ENCODE results near the gene PDZRN3. TPM values are rescaled to one million over a fixed set of nuclear protein-coding genes. Genes with fewer than 3 reads are reported as not detected.

The PDZRN3 gene
- total RNA-seq, 1 experiment from 2014 or later = not detected

GRCh38 chr3:73653351-73653750 is 28.6 kb upstream of the PDZRN3 start:
- no TSS peak for BruUV-seq (replicated peaks)
- TF ChIP-seq POLR2AphosphoS5 (IDR thresholded peaks at IDR 0.05; ENCODE audit: low read depth, low read length) = no peak
- no peak for TF ChIP-seq SIN3A (IDR thresholded peaks at IDR 0.05; ENCODE audit: borderline replicate concordance, insufficient read depth, low read depth, low read length)
- intact Hi-C loops (cut with micrococcal nuclease; ENCODE audit: unreplicated experiment) (no loop called here), in situ Hi-C loops (cut with HindIII; ENCODE audit: low pct_unique_long_range_greater_than_20kb, low sequenced_read_pairs) (no loop called here)
- no peaks in the 10 kb centered on the region for H3K9me3 ChIP-seq (ENCODE audit: control insufficient read depth, insufficient read depth, low read depth, low read length)
- no peaks in the 10 kb centered on the region for H3K27me3 ChIP-seq (ENCODE audit: control insufficient read depth, insufficient read depth, low read length)
- ChIA-PET CTCF (no interaction called here), POLR2A (no interaction called here)
- H3K27ac ChIP-seq (ENCODE audit: low read length) = no peak overlapping the region
- DNase-seq (ENCODE audit: low read depth, low spot score) (no peak), ATAC-seq (no peak)
- no peaks in the 10 kb centered on the region for H3K36me3 ChIP-seq (ENCODE audit: control insufficient read depth, insufficient read depth, low read length)
- H3K4me3 ChIP-seq (ENCODE audit: low read depth in 2 of 2, low read length in 2 of 2) = no peak overlapping the region
- H3K4me1 ChIP-seq (ENCODE audit: control insufficient read depth, insufficient read depth, low read length) = no peaks in the 10 kb centered on the region

GRCh38 chr3:73652896-73653295 is 28.2 kb upstream of the PDZRN3 start:
- POLR2A ChIA-PET = no interaction called here
- Histone ChIP-seq H3K4me1 (ENCODE audit: control insufficient read depth, insufficient read depth, low read length) (no peaks in the 10 kb centered on the region), H3K9me3 (ENCODE audit: control insufficient read depth, insufficient read depth, low read depth, low read length) (no peaks in the 10 kb centered on the region), H3K27me3 (ENCODE audit: control insufficient read depth, insufficient read depth, low read length) (no peaks in the 10 kb centered on the region), H3K27ac (ENCODE audit: low read length) (no peak overlapping the region), H3K36me3 (ENCODE audit: control insufficient read depth, insufficient read depth, low read length) (no peaks in the 10 kb centered on the region), H3K4me3 (ENCODE audit: low read depth in 2 of 2, low read length in 2 of 2) (no peak overlapping the region)
- TF ChIP-seq POLR2AphosphoS5 (IDR thresholded peaks at IDR 0.05; ENCODE audit: low read depth, low read length) = no peak
- no peak for TF ChIP-seq REST (IDR thresholded peaks at IDR 0.05; ENCODE audit: insufficient read depth in 1 of 2, low read depth in 2 of 2, low read length in 1 of 2)
- TF ChIP-seq CTCF (IDR thresholded peaks at IDR 0.05) = no peak
- TF ChIP-seq TCF7L2 (IDR thresholded peaks at IDR 0.05; ENCODE audit: low read depth, low read length) = no peak
- no peak for TF ChIP-seq SIN3A (IDR thresholded peaks at IDR 0.05; ENCODE audit: borderline replicate concordance, insufficient read depth, low read depth, low read length)
- CTCF ChIA-PET = no interaction called here
- DNase-seq (ENCODE audit: low read depth, low spot score) = no peak
- in situ Hi-C loops (cut with HindIII; ENCODE audit: low pct_unique_long_range_greater_than_20kb, low sequenced_read_pairs) = no loop called here
- BruUV-seq (replicated peaks) = no TSS peak
- ATAC-seq = no peak
- intact Hi-C loops (cut with micrococcal nuclease; ENCODE audit: unreplicated experiment) = no loop called here

- BruUV-seq (replicated peaks) = no TSS peak
- in situ Hi-C loops (cut with HindIII; ENCODE audit: low pct_unique_long_range_greater_than_20kb, low sequenced_read_pairs) (no loop called here), intact Hi-C loops (cut with micrococcal nuclease; ENCODE audit: unreplicated experiment) (no loop called here)
- no peak overlapping the region for H3K27ac ChIP-seq (ENCODE audit: low read length)
- no peak overlapping the region for H3K4me3 ChIP-seq (ENCODE audit: low read depth in 2 of 2, low read length in 2 of 2)
- no peaks in the 10 kb centered on the region for H3K9me3 ChIP-seq (ENCODE audit: control insufficient read depth, insufficient read depth, low read depth, low read length)
- H3K27me3 ChIP-seq (ENCODE audit: control insufficient read depth, insufficient read depth, low read length) = no peaks in the 10 kb centered on the region
- ChIA-PET CTCF (no interaction called here), POLR2A (no interaction called here)
- DNase-seq (ENCODE audit: low read depth, low spot score) = no peak
- no peaks in the 10 kb centered on the region for H3K36me3 ChIP-seq (ENCODE audit: control insufficient read depth, insufficient read depth, low read length)
- no peaks in the 10 kb centered on the region for H3K4me1 ChIP-seq (ENCODE audit: control insufficient read depth, insufficient read depth, low read length)
- TF ChIP-seq POLR2AphosphoS5 (IDR thresholded peaks at IDR 0.05; ENCODE audit: low read depth, low read length) (no peak), REST (IDR thresholded peaks at IDR 0.05; ENCODE audit: insufficient read depth in 1 of 2, low read depth in 2 of 2, low read length in 1 of 2) (no peak)
- ATAC-seq = no peak
Observed at GRCh38 chr3:73637042-73637441, 12.3 kb upstream of the PDZRN3 start.
